ENCODE results near the gene USP8.

DNA sequence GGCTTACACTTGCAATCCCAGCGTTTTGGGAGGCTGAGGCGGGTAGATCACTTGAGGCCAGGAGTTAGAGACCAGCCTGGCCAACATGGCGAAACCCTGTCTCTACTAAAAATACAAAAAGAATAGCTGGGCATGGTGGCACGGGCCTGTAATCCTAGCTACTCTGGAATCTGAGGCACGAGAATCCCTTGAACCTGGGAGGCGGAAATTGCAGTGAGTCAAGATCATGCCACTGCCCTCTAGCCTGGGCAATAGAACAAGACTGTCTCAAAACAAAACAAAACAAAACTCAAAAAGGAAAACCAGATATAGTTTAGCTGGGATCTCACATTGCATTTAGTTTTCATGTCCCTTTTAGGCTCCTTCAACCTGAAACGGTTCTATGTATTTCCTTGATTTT is 125.1 kb downstream of the USP8 start:
- TF ChIP-seq POLR2A (IDR thresholded peaks at IDR 0.05; ENCODE audit: low read depth, low read length) = no peak
- TF ChIP-seq POLR2AphosphoS5 (IDR thresholded peaks at IDR 0.05; ENCODE audit: low read depth, low read length) = no peak
- no peak for TF ChIP-seq SPI1 (IDR thresholded peaks at IDR 0.05; ENCODE audit: low read depth, low read length)
- TF ChIP-seq TAF1 (IDR thresholded peaks at IDR 0.05; ENCODE audit: low read depth, low read length) = no peak
